Astrocyte of the spinal cord (primary cell): Measurements from ENCODE around the gene UBAP2L.

Source experiments
- DNase-seq: peaks from one replicate; pipeline ENCODE4 v3.0.0; 2011; ENCODE audit warnings: low read depth, low spot score
- H3K4me3 ChIP-seq: 2 replicates; pipeline ENCODE4 v1.5.1; 2011; ENCODE audit warnings: low read depth, mild to moderate bottlenecking, low read length, moderate library complexity
- CTCF ChIP-seq: IDR thresholded peaks from 2 replicates; pipeline ENCODE4 v1.5.1; 2012; ENCODE audit warnings: low read depth, mild to moderate bottlenecking, low read length, inconsistent platforms
- in situ Hi-C: cut with HindIII; loops from 2 replicates; pipeline ENCODE4 v1.10.0; 2017; ENCODE audit warnings: low sequenced_read_pairs

UBAP2L gene

GRCh38 chr1:154239491-154239890 is 18.7 kb downstream of the UBAP2L start:
- in situ Hi-C loops = no loop called here
- TF ChIP-seq CTCF = no peak
- H3K4me3 ChIP-seq = no peak overlapping the region
- DNase-seq = no peak

- no peak for DNase-seq
- no peak for TF ChIP-seq CTCF
- no peak overlapping the region for H3K4me3 ChIP-seq
- in situ Hi-C loops = no loop called here
Observed at GRCh38 chr1:154240294-154240833, 19.6 kb downstream of the UBAP2L start.

- no peak for TF ChIP-seq CTCF
- DNase-seq = no peak
- no peak overlapping the region for H3K4me3 ChIP-seq
- in situ Hi-C loops = no loop called here
Observed at GRCh38 chr1:154241703-154242351, 21.1 kb downstream of the UBAP2L start.

DNA sequence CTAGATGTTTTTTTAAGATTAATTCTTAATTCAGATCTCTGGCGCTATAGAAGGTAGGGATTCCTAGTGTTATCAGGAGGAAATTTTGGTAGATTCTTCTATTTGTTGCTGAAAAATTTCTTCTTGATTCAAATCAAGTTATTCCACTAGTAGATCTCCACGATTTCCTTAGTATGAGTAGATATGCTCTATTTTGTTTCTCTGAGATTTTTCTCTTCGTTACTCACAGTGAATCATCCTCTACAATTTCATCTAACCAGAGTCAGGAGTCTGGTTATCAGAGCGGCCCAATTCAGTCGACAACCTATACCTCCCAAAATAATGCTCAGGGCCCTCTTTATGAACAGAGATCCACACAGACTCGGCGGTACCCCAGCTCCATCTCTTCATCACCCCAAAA is 32.9 kb downstream of the UBAP2L start:
- DNase-seq = no peak
- TF ChIP-seq CTCF = no peak
- no peak overlapping the region for H3K4me3 ChIP-seq
- in situ Hi-C loops = no loop called here

- in situ Hi-C loops = no loop called here
- DNase-seq = no peak
Observed at GRCh38 chr1:154256686-154257085, 35.9 kb downstream of the UBAP2L start.

GRCh38 chr1:154258784-154259183 is 38.0 kb downstream of the UBAP2L start:
- TF ChIP-seq CTCF = no peak
- no peak overlapping the region for H3K4me3 ChIP-seq
- in situ Hi-C loops = no loop called here
- no peak for DNase-seq

More at GRCh38 chr1:154256686-154257085, 35.9 kb downstream of the UBAP2L start:
- no peak overlapping the region for H3K4me3 ChIP-seq
- TF ChIP-seq CTCF = no peak
